ENCODE measurements around the gene S100A16.

GRCh38 chr1:153615406-153615805 lies 2.5 kb upstream of the S100A16 start:
- TF ChIP-seq CTCF (conservative IDR thresholded peaks at IDR 0.05; ENCODE audit: low read length) = no peak
- no peak for TF ChIP-seq EZH2phosphoT487 (IDR thresholded peaks at IDR 0.05; ENCODE audit: borderline replicate concordance, low read depth, low read length)
